GM21529 (cell line): ENCODE data around the gene PTH2.
"Not testable (repeated sequence)": the region's sequence is repeated elsewhere in the genome, so short reads cannot be mapped to it uniquely, and the experiment has no call there.

Experiments used
- ATAC-seq: cut with Tn5 transposase; IDR thresholded peaks from one replicate; pipeline ENCODE4 v1.9.1; 2021; ENCODE audit not compliant: unreplicated experiment

The PTH2 gene

DNA sequence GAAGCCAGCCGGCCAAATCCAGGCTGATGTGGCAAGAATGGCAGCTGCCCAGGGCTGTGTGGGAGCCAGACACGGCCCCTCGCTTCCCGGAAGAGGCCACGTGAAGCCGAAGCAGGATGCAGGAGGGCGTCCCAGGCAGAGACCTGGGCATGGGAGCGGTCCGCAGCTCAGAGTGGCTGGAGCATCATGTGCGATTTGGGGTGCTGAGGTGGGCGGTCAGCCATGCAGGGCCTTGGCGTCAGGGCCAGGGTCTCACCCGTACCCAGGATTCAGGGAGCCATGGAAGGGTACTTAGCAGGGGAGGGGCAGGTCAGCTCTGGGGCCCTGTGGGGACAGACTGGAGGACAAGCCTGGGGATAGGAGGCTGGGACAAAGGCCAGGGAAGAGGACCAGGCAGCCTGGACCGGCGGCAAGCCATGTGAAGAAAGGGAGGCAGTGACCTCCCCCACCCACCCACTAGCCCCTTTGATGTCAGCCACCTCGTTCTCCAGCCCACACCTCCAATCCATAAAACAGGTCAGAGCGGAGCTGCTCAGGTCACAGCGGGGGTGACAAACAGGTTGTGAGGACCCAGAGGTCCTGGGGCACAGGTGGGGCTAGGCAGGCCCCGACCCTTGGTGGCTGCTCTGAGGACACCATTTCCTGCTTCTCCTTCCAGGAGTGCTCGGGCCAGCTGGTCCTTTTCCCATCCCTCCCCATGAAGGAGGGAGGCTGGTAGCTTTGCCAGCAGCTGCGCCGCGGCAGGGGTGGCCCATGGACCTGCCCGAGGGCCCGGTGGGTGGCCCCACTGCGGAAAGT, 32.9 kb downstream of the PTH2 start:
- no peak for ATAC-seq

DNA sequence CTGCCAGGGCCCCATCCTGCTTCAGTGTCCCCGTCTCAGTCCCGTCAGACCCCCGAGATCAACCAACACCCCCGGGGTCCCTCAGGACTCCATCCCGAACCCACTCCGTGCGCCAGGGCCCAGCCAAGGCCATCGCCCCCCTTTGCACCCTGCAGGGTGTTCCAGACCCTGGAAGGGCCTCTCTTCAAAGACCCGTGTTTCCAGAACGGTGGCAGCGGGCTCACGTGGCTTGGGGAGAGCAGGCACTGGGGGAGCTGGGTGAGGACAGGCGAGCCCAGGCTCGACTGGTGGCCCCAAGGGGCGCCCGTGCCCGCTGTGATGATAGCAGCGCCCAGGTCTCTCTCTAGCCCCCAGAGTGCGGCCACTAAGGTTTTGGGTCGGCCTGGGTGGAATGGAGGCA, 33.8 kb downstream of the PTH2 start:
- ATAC-seq, result no peak

DNA sequence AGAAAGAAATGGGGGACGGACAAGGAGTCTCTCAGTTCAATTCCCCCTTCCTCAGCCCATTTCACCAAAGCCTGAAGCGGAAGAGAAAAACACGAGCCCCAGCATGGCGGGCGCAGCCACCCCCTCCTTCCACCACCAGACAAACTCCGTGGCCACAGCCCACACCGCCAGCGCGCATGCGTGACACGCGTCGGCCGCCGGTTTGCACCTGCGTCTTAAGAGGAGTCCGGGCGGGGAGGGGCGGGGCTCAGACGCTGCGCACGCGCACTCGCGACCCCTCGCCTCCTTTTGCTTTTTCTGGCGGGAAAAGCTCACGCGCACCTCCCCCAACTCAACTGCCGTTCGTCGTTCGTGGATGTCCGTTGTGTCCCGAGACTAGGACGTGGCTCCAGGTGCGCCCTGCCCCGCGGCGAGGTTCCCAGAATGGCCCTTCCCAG, 35.3 kb downstream of the PTH2 start, which contains the start of gene KASH5:
Gene KASH5 (plus strand): TSS at position 314 of the 437 bp plus-strand sequence. CDS start 2,635 bp downstream, outside the sequence.
- ATAC-seq, result no peak

DNA sequence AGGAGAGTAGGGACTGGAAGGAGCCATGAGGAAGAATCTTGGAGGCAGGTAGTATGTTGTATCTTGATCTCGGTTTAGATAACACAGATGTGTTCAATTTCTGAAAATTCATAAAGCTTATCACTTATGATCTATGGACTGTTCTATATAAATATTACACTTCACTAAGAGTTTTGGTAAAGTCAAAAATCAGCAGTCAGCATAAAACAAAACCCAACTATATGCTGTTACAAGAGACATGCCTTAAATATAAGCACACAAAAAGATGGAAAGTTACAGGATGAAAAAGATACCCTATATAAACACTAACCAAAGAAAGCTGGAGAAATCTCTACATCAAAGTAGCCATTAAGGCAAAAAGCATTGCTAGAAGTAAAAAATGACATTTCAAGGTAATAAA, 39.6 kb downstream of the PTH2 start:
- ATAC-seq, result no peak

DNA sequence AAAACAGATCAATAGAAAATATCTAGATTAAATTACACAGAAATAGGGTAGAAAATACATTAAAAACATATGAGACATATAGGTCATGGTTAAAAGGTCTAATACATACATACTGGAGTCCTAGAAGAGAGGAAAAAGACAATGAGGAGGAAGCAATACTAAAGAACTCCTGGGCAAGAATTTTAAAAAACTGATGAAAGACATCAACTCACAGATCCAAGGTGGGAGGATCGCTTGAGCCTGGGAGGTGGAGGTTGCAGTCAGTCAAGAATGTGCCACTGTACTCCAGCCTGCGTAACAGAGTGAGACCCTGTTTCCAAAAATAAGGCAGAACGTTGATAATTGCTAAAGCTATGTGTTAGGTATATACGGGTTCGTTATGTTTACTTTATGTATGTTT, 40.6 kb downstream of the PTH2 start:
- no peak for ATAC-seq

DNA sequence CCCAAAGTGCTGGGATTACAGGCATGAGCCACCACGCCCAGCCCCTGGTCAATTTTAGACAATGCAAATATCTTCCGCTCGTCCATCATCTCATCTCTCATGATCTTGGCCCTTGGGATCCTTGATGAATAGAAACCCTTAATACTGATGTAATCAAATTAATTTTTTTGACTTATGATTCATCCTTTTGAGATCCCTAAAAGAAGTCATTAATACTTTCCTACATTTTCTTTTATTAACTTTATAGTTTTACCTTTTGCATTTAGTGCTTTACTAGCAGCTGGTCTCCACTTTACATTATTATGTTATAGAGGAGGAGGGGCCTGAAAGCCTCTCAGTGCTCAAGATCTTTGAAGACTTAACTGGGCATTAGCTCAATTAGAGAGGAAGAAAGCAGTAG, 42.9 kb downstream of the PTH2 start:
- no peak for ATAC-seq

DNA sequence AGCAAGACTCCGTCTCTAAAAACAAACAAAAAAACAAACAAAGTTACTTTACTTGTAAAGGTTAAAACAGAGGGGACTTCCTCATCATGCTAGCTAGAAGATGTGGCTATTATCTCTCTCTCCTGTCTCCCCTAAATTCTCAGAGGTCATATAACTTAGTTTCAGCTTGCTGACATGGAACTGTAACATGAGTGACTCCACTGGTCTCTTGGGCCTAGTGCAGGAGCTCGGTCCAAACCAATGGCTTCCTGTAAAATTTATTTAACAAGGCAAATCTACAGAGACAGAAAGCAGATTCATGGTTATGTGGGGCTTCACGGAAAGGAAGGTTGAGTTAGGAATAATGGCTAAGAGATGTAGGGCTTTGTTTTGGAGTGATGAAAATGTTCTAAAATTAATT, 44.7 kb downstream of the PTH2 start:
- ATAC-seq, result no peak

DNA sequence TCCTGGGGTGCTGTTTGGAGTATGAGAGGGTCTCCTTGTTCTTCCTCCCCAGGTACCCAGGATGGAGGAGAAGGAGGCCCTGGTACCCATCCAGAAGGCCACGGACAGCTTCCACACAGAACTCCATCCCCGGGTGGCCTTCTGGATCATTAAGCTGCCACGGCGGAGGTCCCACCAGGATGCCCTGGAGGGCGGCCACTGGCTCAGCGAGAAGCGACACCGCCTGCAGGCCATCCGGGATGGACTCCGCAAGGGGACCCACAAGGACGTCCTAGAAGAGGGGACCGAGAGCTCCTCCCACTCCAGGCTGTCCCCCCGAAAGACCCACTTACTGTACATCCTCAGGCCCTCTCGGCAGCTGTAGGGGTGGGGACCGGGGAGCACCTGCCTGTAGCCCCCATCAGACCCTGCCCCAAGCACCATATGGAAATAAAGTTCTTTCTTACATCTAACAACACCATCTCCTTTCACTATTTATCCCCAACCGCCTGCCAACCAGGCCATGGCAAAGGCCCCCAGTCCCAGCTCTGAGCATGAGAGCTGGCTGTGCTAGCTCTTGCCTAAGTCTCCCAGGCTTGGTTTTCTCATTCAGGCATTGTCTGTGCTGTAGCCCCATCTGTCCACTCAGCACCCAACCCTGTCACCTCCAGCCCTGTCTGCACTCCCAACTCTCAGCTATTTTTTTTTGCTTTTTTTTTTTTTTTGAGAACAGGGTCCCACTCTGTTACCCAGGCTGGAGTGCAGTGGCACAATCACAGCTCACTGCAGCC, 48.4 kb downstream of the PTH2 start:
- ATAC-seq, result no peak

DNA sequence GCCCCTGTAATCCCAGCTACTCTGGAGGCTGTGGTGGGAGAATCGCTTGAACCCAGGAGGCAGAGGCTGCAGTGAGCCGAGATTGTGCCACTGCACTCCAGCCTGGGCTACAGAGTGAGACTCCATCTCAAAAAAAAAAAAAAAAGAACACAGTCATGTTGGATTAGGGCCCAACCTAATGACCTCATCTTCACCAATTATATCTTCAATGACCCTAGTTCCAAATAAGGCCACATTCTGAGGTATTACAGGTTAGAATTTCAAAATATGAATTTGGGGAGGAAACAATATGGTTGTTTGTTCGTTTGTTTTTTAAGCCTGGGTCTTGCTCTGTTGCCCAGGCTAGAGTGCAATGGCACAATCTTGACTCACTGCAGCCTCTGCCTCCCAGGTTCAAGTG, 50.1 kb downstream of the PTH2 start:
- not testable (repeated sequence) for ATAC-seq
